GM19438 (cell line): Measurements from ENCODE around the gene GMCL2.
A peak's percentile ranks its signal among the peaks of the same experiment; 100 is the strongest.

Source experiments
- ATAC-seq: cut with Tn5 transposase; IDR thresholded peaks from one replicate; pipeline ENCODE4 v1.9.1; 2021; ENCODE audit warnings: low read depth; ENCODE audit not compliant: unreplicated experiment

GMCL2 gene

GRCh38 chr5:178192244-178192643, 5.1 kb upstream of the GMCL2 start:
- no peak for ATAC-seq

DNA sequence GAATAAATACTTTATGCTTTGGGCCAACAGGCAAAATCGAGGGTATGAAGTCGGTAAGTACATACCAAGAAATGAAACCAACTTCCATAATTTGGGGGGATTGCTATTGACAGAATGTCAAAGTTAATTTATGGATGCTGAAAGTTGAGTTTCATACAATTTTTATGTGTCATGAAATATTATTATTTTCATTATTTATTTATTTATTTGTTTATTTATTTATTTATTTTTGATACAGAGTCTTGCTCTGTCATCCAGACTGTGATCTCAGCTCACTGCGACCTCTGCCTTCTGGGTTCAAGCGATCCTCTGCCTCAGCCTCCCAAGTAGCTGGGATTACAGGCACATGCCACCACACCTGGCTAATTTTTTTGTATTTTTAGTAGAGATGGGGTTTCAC, 4.5 kb upstream of the GMCL2 start:
- ATAC-seq, result no peak

GRCh38 chr5:178189433-178189832, 2.3 kb upstream of the GMCL2 start:
- no peak for ATAC-seq

DNA sequence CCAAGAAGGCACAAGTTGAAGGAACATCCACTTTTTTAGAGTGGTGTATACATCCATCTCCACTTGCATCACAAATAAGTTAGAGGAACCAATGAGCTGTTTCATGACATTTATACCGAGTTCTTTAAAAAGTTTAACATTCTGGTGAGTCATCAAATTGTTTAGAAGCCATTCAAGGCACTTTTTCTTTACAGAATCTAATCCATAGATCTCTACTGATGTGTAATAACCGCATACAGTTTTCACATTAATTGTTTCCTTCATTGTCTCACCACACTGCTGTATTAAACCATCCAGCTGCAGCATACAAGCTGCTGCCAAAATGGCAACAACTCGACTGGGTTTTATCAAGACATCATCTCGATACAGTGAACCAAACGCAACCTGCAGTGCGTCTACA, 744 bp downstream of the GMCL2 start:
- no peak for ATAC-seq

GRCh38 chr5:178182158-178182876, 4.9 kb downstream of the GMCL2 start:
- no peak for ATAC-seq

- ATAC-seq, result no peak
These were observed 6.9 kb downstream of the GMCL2 start for GRCh38 chr5:178180141-178180863.

GRCh38 chr5:178177569-178177968, 9.6 kb downstream of the GMCL2 start:
- ATAC-seq, result no peak

GRCh38 chr5:178176791-178177190, 10.4 kb downstream of the GMCL2 start:
- no peak for ATAC-seq

GRCh38 chr5:178174456-178174855, 12.7 kb downstream of the GMCL2 start:
- no peak for ATAC-seq

- no peak for ATAC-seq
These were observed 16.7 kb downstream of the GMCL2 start for GRCh38 chr5:178170455-178170854.

DNA sequence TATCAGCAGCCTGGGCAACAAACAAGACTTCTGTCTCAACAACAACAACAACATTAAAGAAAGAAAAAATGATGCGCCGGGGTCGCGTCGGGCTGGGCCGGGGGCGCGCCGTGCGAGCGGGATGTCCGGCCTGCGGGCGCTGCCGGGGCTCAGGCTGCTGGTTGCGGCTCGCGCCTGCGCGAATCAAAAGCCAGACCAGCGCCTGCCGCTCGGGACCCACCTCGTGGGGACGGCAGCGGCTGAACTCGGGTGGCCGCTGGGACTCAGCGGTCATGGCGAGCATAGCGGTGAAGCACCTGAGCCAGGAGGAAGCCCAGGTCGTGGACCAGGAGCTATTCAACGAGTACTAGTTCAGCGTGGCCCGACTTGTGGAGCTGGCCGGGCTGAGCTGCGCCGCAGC, 21.6 kb downstream of the GMCL2 start:
- no peak for ATAC-seq

DNA sequence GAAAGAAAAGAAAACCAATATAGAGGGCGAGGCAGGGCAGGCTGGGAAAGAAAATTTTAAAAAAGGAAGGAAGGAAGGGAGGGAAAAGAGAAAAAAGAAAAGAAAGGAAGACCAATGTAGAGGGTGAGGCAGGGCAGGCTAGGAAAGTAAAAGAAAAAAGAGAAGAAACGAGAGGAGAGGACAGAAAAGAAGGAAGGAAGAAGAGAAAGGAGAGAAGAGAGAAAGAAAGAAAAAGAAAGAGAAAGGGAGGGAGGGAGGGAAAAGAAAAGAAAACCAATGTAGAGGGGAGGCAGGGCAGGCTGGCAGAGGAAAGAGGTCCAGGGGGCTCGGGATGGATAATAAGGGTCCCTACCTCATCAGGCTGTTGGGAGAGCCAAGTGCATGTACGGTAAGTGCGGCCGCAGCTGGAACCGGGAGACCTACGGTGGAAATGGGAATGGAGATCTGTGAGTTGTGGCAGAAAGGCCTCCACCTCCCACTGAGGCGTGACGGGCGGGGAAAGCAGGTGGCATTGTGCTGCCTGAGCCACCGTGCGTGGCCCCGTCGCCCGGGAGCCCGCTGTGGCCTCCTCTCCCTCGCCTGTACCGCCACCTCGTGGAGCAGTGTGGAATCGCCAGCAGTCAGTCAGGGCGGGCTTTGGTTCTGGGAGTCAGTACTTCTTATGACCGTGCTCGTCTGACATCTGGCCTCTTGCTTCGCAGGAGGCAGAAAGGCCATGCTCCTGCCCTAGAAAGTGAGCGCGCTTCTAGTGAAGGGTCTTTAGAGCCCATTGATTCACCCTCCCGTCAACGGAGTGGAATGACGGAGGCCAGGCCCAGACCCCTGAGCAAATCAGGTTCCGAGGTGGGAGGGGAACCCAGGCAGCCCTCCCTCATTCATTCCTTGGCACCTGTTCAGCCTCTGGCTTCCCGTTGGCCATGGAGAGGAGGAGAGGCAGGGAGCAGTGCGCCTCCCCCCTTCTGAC, 23.1 kb downstream of the GMCL2 start:
- ATAC-seq, result peak; percentile 92

- ATAC-seq, result no peak
These were observed 24.7 kb downstream of the GMCL2 start for GRCh38 chr5:178162481-178162880.

DNA sequence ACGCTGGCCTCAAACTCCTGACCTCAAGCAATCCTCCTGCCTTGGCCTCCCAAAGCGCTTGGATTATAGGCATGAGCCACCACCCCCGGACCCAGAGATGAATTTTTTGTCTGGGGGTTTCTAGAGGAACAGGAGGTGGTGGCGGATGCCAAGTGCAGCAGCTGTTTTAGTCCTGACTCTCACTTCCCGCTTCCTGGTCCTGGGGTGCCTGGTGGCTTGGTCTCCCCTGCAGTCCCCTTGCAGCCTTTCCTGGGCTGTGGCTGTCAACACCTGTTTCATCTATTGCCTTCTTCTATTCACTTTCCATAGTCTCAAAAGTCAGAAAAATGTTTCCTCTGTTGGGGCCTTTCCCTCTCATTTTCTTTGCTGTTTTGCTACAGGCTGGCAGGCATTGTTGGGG, 27.0 kb downstream of the GMCL2 start:
- no peak for ATAC-seq

DNA sequence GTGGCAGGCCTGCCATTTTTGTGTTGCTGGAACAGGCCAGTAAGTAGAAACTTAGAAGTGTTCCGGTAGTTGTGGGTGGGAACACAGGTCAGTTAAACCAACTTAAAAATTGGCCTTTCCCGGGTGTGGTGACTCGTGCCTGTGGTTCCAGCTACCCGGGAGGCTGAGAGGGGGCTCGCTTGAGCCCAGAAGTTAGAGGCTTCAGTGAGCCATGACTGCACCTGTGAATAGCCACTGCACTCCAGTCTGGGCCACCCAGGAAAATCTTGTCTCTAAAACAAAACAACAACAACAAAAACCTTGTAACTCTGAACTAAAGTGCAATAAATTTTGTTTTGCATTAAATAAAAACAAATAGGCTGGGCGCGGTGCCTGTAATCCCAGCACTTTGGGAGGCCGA, 32.1 kb downstream of the GMCL2 start:
- ATAC-seq, result no peak

GRCh38 chr5:178153530-178154340, 33.4 kb downstream of the GMCL2 start, which contains the start of gene NHP2:
TSS of gene NHP2 (minus strand) at chr5:178153885. CDS start at chr5:178153817, 68 bp downstream.
- ATAC-seq, result peak; percentile 100

GRCh38 chr5:178152491-178153444, 34.4 kb downstream of the GMCL2 start:
- no peak for ATAC-seq

DNA sequence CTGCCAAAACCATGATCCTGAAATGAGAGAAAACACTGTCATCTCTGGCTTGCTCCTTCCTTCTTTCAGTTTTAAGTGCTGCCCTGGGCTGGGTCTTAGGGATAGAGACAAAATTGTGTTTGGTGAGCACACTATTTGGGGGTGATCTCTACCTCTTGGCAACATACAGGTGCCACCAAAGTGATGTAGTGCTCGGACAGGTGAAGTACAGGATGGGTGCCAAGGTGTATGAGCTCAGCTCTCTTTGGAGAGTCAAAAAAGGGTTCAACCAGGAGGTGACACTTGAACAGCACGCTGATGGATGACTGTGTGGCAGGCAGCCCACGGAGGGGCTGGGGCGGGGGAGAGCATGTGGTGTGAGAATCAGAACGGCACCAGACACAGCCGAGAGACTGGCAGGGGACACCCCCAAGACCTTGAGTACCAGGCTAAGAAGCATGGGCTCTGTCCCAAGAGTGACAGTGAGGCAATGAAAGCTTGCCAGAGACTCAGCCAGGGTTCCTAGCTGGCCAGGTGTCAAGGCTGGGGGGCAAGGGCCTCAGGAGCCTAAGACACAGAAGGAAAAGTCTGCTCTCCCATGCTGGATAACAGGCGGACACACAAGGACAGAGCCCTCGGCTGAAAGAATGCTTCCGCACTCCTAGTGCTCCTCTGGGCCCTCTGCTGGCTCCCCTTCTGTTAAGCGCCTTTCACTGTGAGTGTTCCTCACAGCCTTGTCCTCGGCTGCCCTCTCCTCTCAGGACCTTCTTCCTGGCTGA, 36.0 kb downstream of the GMCL2 start:
- ATAC-seq, result no peak
